ENCODE results near the gene OSBPL2. TPM values are rescaled to one million over a fixed set of nuclear protein-coding genes. Genes with fewer than 3 reads are reported as not detected.
A peak's percentile ranks its signal among the peaks of the same experiment; 100 is the strongest.

Gene OSBPL2
- total RNA-seq, 1 donor from 2014 or later, result 29.2 TPM

DNA sequence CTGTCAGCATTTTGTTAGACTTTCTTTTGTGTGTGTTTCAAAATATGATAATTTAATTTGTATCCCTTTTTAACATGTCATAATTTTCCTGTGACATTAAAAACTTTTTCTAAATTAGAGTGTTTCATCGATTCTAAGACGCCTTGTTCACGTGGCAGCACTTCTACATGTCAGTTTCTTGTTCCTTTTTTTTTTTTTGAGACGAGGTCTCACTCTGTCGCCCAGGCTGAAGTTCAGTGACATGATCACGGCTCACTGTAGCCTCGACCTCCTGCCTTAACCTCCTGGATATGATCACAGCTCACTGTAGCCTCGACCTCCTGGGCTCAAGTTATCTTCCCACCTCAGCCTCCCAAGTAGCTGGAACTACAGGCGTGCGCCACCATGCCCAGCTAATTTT, 36.9 kb downstream of the OSBPL2 start:
- peaks cover 18% of the 10 kb centered on the region for H3K36me3 Mint-ChIP-seq (ENCODE audit: low read depth)

GRCh38 chr20:62276439-62276838, 38.1 kb downstream of the OSBPL2 start:
- Mint-ChIP-seq H3K27me3 (no peaks in the 10 kb centered on the region), H3K9me3 (no peaks in the 10 kb centered on the region), H3K4me1 (no peaks in the 10 kb centered on the region), H3K27ac (no peak overlapping the region), H3K4me3 (no peak overlapping the region), H3K36me3 (ENCODE audit: low read depth) (peaks cover 21% of the 10 kb centered on the region)
- no peak for DNase-seq
- intact Hi-C loops (cut with micrococcal nuclease), result no loop called here

More for the DNA sequence above, 36.9 kb downstream of the OSBPL2 start:
- Mint-ChIP-seq H3K9me3 (no peaks in the 10 kb centered on the region), H3K4me1 (no peaks in the 10 kb centered on the region), H3K27ac (no peak overlapping the region), H3K27me3 (no peaks in the 10 kb centered on the region), H3K4me3 (no peak overlapping the region)
- no peak for DNase-seq
- intact Hi-C loops (cut with micrococcal nuclease), result no loop called here

- intact Hi-C loops (cut with micrococcal nuclease), result no loop called here
- Mint-ChIP-seq H3K9me3 (no peaks in the 10 kb centered on the region), H3K4me1 (no peaks in the 10 kb centered on the region), H3K27me3 (no peaks in the 10 kb centered on the region), H3K36me3 (ENCODE audit: low read depth) (peaks cover 27% of the 10 kb centered on the region), H3K27ac (no peak overlapping the region), H3K4me3 (no peak overlapping the region)
- DNase-seq, result no peak
These were observed 38.9 kb downstream of the OSBPL2 start for GRCh38 chr20:62277253-62277652.

GRCh38 chr20:62280303-62280702, 42.0 kb downstream of the OSBPL2 start:
- DNase-seq, result no peak
- H3K27ac Mint-ChIP-seq, result no peak overlapping the region
- intact Hi-C loops (cut with micrococcal nuclease), result no loop called here
- no peaks in the 10 kb centered on the region for H3K9me3 Mint-ChIP-seq
- no peaks in the 10 kb centered on the region for H3K4me1 Mint-ChIP-seq
- H3K4me3 Mint-ChIP-seq, result no peak overlapping the region
- no peaks in the 10 kb centered on the region for H3K27me3 Mint-ChIP-seq
- H3K36me3 Mint-ChIP-seq (ENCODE audit: low read depth), result peaks cover 26% of the 10 kb centered on the region

DNA sequence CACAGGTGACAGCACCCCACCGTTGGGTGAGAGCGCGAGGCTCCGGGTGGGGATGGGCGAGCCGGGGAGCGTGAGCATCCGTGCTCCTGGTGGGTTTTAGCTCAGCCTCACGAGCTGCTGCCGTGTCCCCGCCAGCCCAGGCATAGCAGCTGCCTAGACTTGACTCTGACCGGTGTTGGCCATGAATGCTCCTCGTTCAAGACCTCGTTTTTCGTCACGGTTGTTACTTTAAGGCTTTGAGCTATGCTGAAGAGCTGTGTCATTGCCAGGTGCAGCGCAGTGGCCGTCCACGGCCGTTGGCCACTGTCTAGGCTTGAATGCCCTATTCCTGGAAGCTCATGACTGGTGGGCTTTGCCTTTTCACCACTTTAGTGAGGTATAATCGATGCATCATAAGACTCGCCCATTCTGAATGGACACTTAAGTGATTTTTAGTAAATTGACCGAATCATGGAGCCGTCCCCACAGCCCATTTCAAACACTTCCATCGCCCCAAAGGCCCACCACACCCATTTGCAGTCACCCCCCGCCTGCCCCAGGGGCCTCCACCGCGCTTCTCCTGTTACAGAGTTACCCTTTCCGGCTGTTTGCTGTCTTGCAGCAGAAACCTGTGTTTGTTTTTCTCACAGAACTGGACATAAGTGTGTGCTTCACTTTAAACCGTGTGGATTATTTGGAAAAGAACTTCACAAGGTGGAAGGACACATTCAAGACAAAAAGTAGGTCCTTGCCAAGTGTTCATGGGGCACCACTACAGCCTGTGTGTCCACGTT, 43.0 kb downstream of the OSBPL2 start:
- DNase-seq, result no peak
- H3K4me1 Mint-ChIP-seq, result no peaks in the 10 kb centered on the region
- no peaks in the 10 kb centered on the region for H3K9me3 Mint-ChIP-seq
- peaks cover 27% of the 10 kb centered on the region for H3K36me3 Mint-ChIP-seq (ENCODE audit: low read depth)
- no peak overlapping the region for H3K4me3 Mint-ChIP-seq
- no peak overlapping the region for H3K27ac Mint-ChIP-seq
- intact Hi-C loops (cut with micrococcal nuclease), result no loop called here
- no peaks in the 10 kb centered on the region for H3K27me3 Mint-ChIP-seq

GRCh38 chr20:62282103-62282502, 43.8 kb downstream of the OSBPL2 start:
- H3K4me1 Mint-ChIP-seq, result no peaks in the 10 kb centered on the region
- H3K27me3 Mint-ChIP-seq, result no peaks in the 10 kb centered on the region
- no peaks in the 10 kb centered on the region for H3K9me3 Mint-ChIP-seq
- intact Hi-C loops (cut with micrococcal nuclease), result no loop called here
- H3K27ac Mint-ChIP-seq, result no peak overlapping the region
- H3K36me3 Mint-ChIP-seq (ENCODE audit: low read depth), result peaks cover 29% of the 10 kb centered on the region
- DNase-seq, result no peak
- H3K4me3 Mint-ChIP-seq, result no peak overlapping the region

DNA sequence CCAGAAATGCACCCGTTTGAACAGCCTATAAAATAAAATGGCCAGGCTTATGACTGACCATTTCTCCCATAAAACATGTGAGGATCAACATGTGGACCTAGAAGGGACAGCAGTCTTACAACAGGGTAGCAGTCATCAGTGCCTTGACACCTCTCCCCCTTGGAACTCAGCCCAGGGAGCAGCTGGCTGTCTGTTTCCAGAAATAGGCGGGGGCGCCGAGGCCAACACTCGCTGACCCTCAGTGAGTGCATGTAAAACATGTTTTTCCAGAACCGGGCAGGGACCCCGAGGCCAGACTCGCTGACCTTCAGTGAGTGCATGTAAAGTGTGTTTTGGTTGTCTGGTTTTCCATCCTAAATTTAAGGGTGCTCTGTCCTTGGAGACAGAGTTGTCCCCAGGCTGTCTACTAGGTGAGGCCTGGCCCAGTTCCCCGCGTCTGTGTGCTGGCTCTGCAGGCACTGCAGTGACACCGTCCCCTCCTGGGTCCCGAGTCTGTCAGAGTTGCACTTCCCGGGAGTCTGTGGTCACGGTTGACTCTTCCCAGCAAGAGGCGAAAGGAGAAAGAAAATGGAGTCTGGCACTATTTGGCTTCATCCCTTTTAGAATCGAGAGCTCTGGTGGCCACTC, 44.7 kb downstream of the OSBPL2 start:
- DNase-seq, result no peak
- Mint-ChIP-seq H3K9me3 (no peaks in the 10 kb centered on the region), H3K4me3 (no peak overlapping the region), H3K4me1 (no peaks in the 10 kb centered on the region), H3K27ac (no peak overlapping the region), H3K36me3 (ENCODE audit: low read depth) (peaks cover 29% of the 10 kb centered on the region), H3K27me3 (no peaks in the 10 kb centered on the region)
- intact Hi-C loops (cut with micrococcal nuclease), result no loop called here

DNA sequence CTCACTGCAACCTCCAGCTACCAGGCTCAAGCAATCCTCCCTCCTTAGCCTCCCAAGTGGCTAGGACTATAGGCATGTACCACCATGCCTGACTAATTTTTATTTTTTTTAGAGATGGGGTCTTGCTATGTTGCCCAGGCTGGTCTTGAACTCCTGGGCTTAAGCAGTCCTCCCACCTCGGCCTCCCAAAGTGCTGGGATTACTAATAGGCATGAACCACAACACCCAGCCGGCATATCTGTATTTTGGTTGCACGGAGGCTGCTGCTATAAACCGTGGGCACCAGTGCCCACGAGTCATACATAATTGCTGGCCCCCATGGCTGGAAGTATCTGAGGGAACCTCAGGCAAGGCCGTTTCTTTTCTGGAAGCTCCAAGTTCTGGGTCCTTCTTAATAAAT, 46.1 kb downstream of the OSBPL2 start:
- intact Hi-C loops (cut with micrococcal nuclease), result no loop called here
- DNase-seq, result no peak
- no peak overlapping the region for H3K4me3 Mint-ChIP-seq
- H3K36me3 Mint-ChIP-seq (ENCODE audit: low read depth), result peaks cover 26% of the 10 kb centered on the region
- H3K9me3 Mint-ChIP-seq, result no peaks in the 10 kb centered on the region
- no peaks in the 10 kb centered on the region for H3K4me1 Mint-ChIP-seq
- H3K27ac Mint-ChIP-seq, result no peak overlapping the region
- no peaks in the 10 kb centered on the region for H3K27me3 Mint-ChIP-seq

- no peak overlapping the region for H3K4me3 Mint-ChIP-seq
- no peaks in the 10 kb centered on the region for H3K4me1 Mint-ChIP-seq
- no peaks in the 10 kb centered on the region for H3K27me3 Mint-ChIP-seq
- no peak for DNase-seq
- H3K9me3 Mint-ChIP-seq, result no peaks in the 10 kb centered on the region
- intact Hi-C loops (cut with micrococcal nuclease), result no loop called here
- no peak overlapping the region for H3K27ac Mint-ChIP-seq
- H3K36me3 Mint-ChIP-seq (ENCODE audit: low read depth), result peaks cover 25% of the 10 kb centered on the region
These were observed 46.8 kb downstream of the OSBPL2 start for GRCh38 chr20:62285151-62285550.

GRCh38 chr20:62285722-62286121, 47.4 kb downstream of the OSBPL2 start:
- Mint-ChIP-seq H3K4me3 (no peak overlapping the region), H3K27me3 (no peaks in the 10 kb centered on the region)

GRCh38 chr20:62286493-62287064, 48.3 kb downstream of the OSBPL2 start:
- Mint-ChIP-seq H3K27ac (no peak overlapping the region), H3K4me3 (no peak overlapping the region), H3K36me3 (ENCODE audit: low read depth) (peaks cover 22% of the 10 kb centered on the region), H3K27me3 (no peaks in the 10 kb centered on the region), H3K4me1 (no peaks in the 10 kb centered on the region), H3K9me3 (no peaks in the 10 kb centered on the region)
- intact Hi-C loops (cut with micrococcal nuclease), result no loop called here
- DNase-seq, result no peak

More at GRCh38 chr20:62285722-62286121, 47.4 kb downstream of the OSBPL2 start:
- Mint-ChIP-seq H3K27ac (no peak overlapping the region), H3K9me3 (no peaks in the 10 kb centered on the region), H3K36me3 (ENCODE audit: low read depth) (peaks cover 24% of the 10 kb centered on the region), H3K4me1 (no peaks in the 10 kb centered on the region)
- intact Hi-C loops (cut with micrococcal nuclease), result no loop called here
- no peak for DNase-seq

- Mint-ChIP-seq H3K27me3 (no peaks in the 10 kb centered on the region), H3K36me3 (ENCODE audit: low read depth) (peaks cover 18% of the 10 kb centered on the region)
- intact Hi-C loops (cut with micrococcal nuclease), result no loop called here
These were observed 48.8 kb downstream of the OSBPL2 start for GRCh38 chr20:62287129-62287528.

GRCh38 chr20:62287759-62288534, 49.6 kb downstream of the OSBPL2 start:
- Mint-ChIP-seq H3K4me1 (peaks cover 3% of the 10 kb centered on the region), H3K9me3 (no peaks in the 10 kb centered on the region), H3K4me3 (no peak overlapping the region), H3K27ac (peak overlapping the region; percentile 20), H3K36me3 (ENCODE audit: low read depth) (peaks cover 20% of the 10 kb centered on the region), H3K27me3 (no peaks in the 10 kb centered on the region)
- DNase-seq, result no peak
- intact Hi-C loops (cut with micrococcal nuclease), result no loop called here

More at GRCh38 chr20:62287129-62287528, 48.8 kb downstream of the OSBPL2 start:
- no peak overlapping the region for H3K4me3 Mint-ChIP-seq
- H3K4me1 Mint-ChIP-seq, result peaks cover 1% of the 10 kb centered on the region
- H3K9me3 Mint-ChIP-seq, result no peaks in the 10 kb centered on the region
- no peak for DNase-seq
- no peak overlapping the region for H3K27ac Mint-ChIP-seq

Data from activated CD4-positive, alpha-beta T cell treated with anti-CD3 and anti-CD28 coated beads, Interleukin-2, amount 10 ng/mL, durations not matched to agents 24 days and 14 days (primary cell).